Suprapubic skin (tissue), 4 donors: ENCODE data around the gene RHOD.

Experiments
- CTCF ChIP-seq, 2 donors: fragments of 200-600 bp in 1 of 2; fragments of 450-650 bp in 1 of 2; sonication (generic) in 1 of 2; IDR thresholded peaks; one replicate each; pipeline ENCODE4 v1.5.1; 2016 to 2019; ENCODE audit warnings: antibody characterized with exemption in 2 of 2, mild to moderate bottlenecking in 1 of 2, moderate library complexity in 1 of 2
- EP300 ChIP-seq: sonication (generic); formaldehyde crosslinking; IDR thresholded peaks from one replicate; pipeline ENCODE4 v1.6.1; 2017; ENCODE audit warnings: antibody characterized with exemption
- POLR2AphosphoS5 ChIP-seq, 3 donors: sonication (generic); formaldehyde crosslinking; IDR thresholded peaks; one replicate each; pipeline ENCODE4 v1.6.1; 2017; ENCODE audit warnings: antibody characterized with exemption in 3 of 3

- peak; percentile 44 to 87 for TF ChIP-seq CTCF (IDR thresholded peaks at IDR 0.05)
- TF ChIP-seq POLR2AphosphoS5 (IDR thresholded peaks at IDR 0.05) = no peak
- TF ChIP-seq EP300 = no peak
Observed at GRCh38 chr11:67071420-67072284, 15.0 kb downstream of the RHOD start.
